Measurements from ENCODE around the gene SLMAP.
"Not testable (repeated sequence)": the region's sequence is repeated elsewhere in the genome, so short reads cannot be mapped to it uniquely, and the experiment has no call there.

SLMAP gene

DNA sequence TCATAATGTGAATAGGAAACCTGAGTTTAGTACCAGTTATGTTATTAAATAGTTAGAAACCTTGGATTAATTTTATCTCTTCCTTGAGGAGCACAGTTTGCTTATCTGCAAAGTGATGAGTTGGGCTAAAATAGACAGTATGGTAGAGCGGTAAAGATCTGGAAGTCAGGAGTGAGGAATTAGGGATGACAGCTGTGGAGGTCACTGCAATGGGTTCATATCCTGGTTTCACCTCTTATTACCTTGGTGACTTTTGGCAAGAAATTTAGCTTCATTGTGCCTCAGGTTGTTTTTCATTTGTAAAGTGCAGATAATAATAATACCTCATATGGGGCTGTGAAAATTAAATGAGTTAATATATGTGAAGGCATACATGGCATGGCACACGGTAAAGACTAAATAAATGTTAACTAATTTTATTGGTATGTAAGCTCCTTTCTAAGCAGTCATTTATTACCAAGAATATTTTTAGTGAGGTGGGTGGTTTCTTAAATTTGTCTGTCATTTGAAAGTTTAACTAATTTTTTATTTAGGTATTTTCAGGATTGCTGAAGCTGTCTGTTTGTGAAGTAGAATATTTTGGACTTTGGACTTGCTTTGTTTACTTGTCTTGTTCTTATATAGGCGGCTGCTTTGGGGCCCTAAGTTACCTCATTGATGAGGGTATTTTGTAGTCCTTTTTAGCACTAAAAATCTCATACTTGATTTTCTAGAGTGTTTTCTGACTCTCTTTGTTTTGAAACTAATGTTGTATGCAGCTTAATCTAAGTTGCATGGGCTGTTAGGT is 41.8 kb downstream of the SLMAP start:
- no peak for DNase-seq

DNA sequence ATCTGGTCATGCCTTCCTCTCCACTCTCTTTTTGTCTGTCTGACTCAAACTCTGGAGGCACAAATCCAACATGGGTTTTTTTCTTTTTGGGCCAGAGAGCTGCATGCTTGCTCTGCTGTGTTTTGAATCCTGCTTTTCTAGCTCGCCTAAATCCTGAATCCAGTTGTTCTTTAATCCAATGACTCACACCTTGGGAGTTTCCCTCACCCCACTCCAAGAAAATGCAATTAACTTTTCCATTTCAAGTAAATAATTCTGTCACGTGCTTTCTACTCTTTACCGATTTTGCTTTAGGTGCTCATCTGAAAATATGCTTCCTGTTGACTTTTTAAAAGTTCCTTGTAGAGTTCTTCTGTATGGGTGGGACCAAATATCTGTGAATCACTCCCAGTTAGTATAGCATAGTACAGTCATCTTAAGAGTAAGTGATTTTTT is 47.6 kb downstream of the SLMAP start:
- DNase-seq = peak; percentile 93

- no peak for DNase-seq
These were observed 49.2 kb downstream of the SLMAP start for GRCh38 chr3:57805266-57805665.

GRCh38 chr3:57805674-57806073 is 49.6 kb downstream of the SLMAP start:
- DNase-seq = peak; percentile 80

DNA sequence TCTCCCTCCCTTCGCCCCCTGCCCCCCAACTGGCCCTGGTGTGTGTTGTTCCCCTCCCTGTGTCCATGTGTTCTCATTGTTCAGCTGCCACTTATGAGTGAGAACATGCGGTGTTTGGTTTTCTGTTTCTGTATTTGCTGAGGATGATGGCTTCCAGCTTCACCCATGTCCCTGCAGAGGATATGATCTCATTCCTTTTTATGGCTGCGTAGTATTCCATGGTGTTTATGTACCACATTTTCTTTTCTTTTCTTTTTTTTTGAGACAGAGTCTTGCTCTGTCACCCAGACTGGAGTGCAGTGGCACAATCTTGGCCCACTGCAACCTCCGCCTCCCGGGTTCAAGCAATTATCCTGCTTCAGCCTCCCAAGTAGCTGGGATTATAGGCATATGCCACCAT is 50.1 kb downstream of the SLMAP start:
- not testable (repeated sequence) for DNase-seq

DNA sequence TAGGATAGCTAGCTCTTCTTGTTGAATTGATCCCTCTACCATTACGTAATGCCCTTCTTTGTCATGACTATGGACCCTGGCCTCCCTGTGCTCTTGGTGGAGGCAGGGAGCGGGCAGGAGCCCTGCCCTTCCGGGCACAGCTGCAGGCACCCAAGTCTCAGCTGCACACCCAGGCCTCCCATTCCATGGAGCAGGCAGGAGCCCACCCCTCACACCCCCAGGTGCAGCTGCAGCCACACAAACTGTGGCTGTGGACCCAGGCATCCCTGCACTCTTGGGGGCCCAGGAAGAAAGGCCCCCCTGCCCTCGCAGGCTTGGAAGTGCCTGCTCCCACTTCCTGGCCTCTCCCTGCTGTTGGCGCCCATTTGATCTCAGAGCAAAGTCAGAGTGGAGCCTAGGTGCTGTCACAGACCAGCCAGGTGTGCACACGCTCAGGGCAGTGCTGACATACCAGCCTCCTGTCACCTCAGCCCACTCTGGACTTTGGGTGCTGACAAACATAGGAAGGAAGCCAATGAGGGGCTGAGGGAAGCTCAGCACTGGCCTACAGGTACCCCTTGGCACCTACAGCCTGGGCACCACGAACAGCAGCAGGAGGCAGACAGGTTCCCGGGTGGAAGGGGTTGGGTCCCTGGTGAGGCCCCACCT is 53.0 kb downstream of the SLMAP start:
- no peak for DNase-seq

- no peak for DNase-seq
These were observed 53.5 kb downstream of the SLMAP start for GRCh38 chr3:57809609-57809968.

- no peak for DNase-seq
These were observed 53.9 kb downstream of the SLMAP start for GRCh38 chr3:57810048-57810447.

DNA sequence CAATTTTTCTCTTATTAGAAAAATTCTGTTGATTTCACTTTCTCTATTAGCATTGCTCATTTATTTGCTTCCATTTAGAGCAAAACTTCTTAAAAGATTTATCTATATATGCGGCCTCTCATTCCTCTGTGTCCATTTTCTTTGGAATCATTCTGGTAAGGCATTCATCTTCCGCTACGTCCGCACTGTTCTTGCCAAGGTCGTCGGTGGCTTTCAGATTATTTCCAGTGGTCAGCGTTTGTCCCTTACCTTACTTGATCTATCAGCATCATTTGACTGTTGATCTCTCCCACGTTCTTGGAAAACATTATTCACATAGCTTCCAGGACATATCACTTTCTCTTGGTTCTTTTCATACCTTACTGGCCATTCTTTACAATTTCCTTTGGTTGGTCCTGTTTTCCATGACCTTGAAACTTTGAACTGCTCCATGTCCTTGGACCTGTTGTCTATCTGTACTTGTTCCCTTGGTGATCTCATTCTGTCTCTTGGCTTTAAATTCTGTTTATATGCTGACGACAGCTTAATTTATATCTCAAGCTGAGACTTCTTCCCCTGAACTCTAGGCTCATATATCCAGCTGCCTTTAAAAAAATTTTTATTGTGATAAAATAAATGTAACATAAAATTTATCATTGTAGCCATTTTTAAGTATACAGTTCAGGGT is 54.5 kb downstream of the SLMAP start:
- DNase-seq = no peak

GRCh38 chr3:57815036-57815435 is 58.9 kb downstream of the SLMAP start:
- no peak for DNase-seq

DNA sequence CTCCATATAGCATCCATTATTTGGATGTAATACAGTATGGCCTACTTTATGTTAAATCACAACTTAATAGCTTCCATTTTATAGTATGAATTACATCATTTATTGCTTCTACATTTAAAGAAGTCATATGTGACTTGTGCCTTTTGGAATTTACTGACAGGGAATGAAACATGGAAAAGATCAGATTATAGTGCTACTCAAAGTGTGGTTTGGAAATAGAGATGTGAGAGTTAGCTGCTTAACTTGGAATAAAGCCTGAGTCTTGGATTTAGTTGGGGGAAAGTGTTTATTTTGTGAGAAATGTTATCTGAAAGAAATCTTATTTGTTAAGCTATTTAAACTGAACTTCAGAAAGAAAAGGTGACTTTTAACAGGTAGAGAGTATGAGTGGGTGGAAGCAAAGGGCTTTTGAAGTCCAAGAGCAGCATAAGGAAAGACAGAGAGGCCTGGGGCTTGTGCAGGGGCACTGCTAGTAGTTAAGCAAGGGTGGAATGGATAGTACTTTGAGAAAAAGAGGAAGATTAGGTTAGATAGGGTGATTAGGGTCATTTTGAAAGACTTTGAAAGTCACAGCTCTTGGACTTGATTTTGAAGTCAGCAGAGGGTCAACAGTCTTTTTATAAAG is 60.5 kb downstream of the SLMAP start:
- peak; percentile 52 for DNase-seq

DNA sequence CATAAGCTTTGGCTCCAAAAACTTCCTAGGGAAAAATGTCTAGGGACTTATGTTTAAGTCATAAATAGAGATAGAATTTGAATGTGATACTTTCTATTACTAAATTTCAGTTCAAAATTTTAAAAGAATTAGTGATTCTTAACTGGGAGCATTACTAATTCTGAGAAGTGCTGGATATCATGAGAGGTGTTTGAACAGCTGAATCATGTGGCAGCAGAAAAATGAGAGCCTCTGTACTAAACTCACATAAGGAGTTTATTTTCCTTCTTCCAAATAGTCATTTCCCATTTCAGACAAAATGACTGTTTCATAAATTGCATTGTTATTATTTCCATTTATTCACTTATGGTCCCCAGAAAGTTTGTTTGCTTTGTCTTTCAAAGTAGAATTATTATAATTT is 62.7 kb downstream of the SLMAP start:
- DNase-seq = no peak

- no peak for DNase-seq
These were observed 64.4 kb downstream of the SLMAP start for GRCh38 chr3:57820479-57820878.

GRCh38 chr3:57821765-57822164 is 65.7 kb downstream of the SLMAP start:
- DNase-seq = no peak

DNA sequence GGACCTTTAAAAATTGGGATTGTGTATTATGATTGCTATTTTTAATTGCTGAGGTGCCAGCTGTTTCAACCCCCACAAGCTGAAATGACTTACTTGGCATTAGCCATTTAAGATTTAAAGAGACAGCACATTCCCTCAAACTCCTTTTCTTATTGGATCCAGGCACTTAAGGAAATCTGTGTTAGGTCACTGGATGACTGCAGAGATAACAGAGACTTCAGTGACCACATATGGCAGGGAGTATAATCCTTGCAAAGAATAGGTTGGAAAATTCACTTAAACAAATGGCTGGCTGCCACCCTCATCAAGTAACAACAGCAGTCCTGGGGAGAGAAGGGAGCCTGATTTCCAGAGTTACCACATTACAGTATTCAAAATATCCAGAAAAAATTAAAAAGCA is 66.6 kb downstream of the SLMAP start:
- DNase-seq = no peak

- DNase-seq = no peak
These were observed 69.0 kb downstream of the SLMAP start for GRCh38 chr3:57825116-57825515.

- DNase-seq = no peak
These were observed 70.3 kb downstream of the SLMAP start for GRCh38 chr3:57826245-57826951.

DNA sequence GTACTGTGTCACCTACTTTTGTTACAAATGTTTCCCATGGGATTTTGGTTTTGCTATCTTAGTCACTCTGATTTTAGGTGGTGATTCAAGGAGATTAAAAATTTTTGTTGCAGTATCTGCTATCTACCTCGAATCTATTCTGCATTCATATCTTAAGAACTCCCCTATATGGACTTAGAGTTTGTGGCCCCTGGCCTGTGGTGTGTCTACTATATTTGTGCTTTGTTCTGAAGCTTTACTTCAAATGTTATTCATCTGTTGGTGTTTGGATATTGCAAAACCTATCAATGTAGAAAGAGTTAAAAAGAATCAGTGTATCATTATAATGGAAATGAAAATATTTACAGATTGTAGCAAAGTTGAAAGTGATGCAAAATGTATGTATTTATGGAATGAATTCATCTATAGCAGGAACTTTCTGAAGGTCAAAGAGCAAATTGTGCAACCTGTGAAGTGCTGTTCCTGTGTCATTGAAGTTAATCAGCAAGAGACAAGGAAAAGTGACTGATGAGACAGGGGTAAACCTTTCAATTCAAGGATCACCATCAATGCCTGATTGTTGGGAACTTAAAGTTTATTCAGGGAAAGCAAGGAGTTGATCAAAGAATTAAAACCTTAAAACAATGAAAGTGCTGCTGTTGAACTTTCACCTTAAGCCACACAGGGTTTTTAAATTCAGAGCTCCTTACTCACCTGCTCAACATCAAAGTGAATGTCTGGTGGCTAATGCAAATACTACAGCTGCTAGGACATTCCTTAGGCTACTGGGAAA is 71.0 kb downstream of the SLMAP start:
- DNase-seq = no peak

GRCh38 chr3:57827757-57828156 is 71.6 kb downstream of the SLMAP start:
- no peak for DNase-seq

DNA sequence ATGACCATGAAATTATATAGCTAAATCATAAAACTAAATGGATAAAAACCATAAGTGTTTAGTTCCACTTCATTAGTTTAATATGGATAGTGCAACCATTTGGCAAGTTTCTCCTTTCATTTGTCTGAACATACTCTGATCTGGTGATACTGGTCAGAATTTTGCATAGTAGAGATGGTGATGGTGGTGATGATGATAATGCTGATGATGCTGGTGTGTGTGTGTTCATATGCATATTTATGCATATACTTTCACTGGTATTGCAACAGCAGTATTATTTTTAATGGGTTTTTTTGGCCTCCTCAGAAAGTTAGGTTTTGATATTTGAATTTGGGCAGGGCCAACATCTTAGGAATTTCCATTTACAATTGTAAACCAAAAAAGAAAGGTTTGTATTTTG is 76.4 kb downstream of the SLMAP start:
- no peak for DNase-seq

- DNase-seq = no peak
These were observed 76.8 kb downstream of the SLMAP start for GRCh38 chr3:57832900-57833313.

DNA sequence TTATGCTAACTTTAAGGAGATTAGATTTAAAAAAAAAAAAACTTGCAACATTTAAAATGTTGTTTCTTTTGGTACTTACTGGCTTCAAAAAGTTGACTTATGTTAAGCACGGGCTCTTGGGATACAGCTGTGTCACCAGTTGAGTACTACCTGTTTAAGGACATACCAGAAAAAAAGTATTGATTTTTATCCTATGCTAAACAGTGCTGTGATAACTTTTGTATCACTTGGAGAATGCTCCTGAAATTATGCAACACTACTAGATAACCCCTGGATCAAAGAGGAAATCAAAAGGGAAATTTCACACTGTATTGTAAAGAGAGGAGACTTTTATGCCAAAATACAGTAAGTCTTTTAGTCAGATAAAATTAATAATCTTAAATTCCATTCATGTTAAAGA is 77.7 kb downstream of the SLMAP start:
- no peak for DNase-seq
